GM12892 (cell line): ENCODE results near the gene CCDC102A.
"Not testable (repeated sequence)": the region's sequence is repeated elsewhere in the genome, so short reads cannot be mapped to it uniquely, and the experiment has no call there.

Experiments
- DNase-seq: peaks from one replicate; pipeline ENCODE4 v3.0.0; 2011; ENCODE audit not compliant: insufficient read length
- FAIRE-seq: peaks from 2 replicates; lab custom pipeline; 2011; peaks lifted over from hg19 to GRCh38; lab: Jason Lieb, UNC
- POLR2A ChIP-seq: IDR thresholded peaks from 2 replicates; pipeline ENCODE4 v1.6.1; 2011; ENCODE audit warnings: low read depth, low read length, control low read depth
- POLR2AphosphoS5 ChIP-seq: IDR thresholded peaks from 2 replicates; pipeline ENCODE4 v1.6.1; 2011; ENCODE audit warnings: low read depth, low read length, control low read depth
- TAF1 ChIP-seq: IDR thresholded peaks from 2 replicates; pipeline ENCODE4 v1.6.1; 2011; ENCODE audit warnings: low read depth, mild to moderate bottlenecking, control low read depth, low read length, borderline replicate concordance

CCDC102A gene

DNA sequence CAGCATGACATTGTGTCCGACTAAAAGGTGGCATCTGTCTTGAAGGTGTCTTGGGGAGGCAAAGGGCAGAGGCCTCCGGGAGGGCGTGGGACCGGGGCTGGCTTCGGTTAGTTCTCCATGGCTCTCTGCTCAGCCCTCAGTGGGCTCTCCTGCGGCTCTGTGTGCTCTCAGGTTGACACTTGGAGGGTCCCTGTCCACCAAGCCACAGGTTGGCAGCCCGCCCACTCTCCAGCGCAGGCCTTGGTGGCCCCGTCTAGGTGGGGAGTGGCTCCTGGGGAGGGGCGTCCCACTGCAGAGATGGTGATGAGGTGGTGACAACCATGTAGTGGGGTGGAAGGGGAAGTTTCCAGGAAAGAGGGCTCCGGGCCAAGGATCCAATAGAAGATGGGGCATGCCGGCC is 37.7 kb upstream of the CCDC102A start:
- no peak for FAIRE-seq

DNA sequence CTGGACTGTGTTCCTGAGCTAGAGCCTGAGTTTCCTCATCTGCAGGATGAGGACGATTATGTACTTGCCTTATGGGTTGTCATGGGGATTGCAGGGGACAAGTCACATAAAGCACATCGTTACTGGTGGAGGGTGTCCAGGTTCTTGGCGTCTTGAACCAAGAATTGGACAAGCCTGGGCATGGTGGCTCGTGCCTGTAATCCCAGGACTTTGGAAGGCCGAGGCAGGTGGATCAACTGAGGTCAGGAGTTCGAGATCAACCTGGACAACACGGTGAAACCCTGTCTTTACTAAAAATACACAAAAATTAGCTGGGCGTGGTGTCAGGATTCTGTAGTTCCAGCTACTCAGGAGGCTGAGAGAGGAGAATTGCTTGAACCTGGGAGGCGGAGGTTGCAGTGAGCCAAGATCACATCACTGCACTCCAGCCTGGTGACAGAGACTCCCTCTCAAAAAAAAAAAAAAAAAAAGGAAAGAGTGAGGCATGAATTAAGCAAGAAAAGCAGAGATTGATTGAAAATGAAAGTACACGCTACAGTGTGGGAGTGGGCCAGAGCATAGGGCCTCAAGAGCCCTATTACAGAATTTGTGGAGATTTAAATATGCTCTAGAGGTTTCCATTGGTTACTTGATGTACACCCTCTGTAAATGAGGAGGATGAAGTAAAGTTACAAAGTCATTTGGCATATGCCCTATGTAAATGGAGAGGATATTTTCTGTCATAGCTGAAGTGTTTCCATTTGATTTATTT is 36.8 kb upstream of the CCDC102A start:
- TF ChIP-seq TAF1 = no peak
- no peak for TF ChIP-seq POLR2A
- TF ChIP-seq POLR2AphosphoS5 = no peak
- FAIRE-seq (no peak), DNase-seq (no peak)

More for the DNA sequence above, 37.7 kb upstream of the CCDC102A start:
- DNase-seq = no peak
- TF ChIP-seq POLR2A (no peak), TAF1 (no peak), POLR2AphosphoS5 (peak; percentile 8; the same call in 1 of the 2 replicates)

DNA sequence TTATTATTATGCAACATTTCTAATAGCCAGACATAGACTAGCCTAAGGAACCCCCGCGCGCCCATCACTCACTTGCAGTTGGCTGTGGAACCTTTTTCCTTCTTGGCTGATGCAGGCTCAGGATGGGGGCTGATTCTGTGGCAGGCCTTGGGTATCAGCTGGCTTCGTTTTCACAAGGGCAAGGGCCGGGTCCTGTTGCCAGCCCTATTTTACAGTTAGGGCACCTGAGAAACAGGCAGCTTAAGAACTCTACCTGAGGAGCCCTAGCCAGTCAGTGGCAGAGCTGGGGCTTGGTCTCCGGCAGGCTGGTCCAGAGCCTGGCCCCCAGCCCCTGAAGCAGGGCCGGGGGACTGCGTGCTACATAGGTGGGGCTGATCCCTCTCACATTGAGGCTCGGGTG is 34.7 kb upstream of the CCDC102A start:
- DNase-seq (no peak), FAIRE-seq (no peak)
- TF ChIP-seq POLR2A = no peak
- no peak for TF ChIP-seq TAF1
- no peak for TF ChIP-seq POLR2AphosphoS5

DNA sequence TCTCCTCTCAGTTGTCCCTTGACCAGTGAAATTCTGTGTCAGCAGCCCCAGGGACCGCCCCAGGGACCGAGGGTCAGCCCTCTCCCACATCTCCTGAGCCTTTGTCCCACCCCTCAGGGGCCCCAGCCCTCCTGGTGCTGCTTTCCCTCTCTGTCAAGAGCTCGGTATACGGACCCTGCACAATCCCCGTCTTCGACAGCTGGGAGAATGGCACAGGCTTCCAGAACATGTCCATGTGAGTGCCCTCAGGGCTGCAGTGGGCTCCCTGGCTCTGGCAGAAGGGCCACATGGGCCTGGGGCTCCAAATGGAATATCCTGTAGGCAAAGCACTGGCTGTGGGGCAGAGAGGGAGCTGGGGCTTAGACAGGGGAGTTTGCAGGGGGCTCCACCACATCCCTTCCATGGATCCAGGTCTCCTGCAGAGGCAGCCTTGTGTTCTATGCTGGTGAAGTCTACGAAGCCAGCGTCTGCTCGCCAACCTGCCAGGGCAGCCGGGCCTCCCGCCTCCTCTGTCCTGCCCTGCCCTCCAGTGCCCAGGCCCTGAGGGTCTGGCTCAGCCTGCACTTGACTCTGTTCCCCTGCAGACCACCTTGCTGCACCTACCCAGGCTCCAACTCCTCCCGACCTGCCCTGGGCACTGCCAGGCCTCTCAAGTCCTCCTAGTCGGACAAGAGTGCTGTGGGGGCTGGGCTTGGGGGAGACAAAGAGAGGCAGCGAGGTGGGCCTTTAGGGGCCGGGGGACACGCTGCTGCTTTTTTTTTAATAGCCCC is 34.1 kb upstream of the CCDC102A start:
- FAIRE-seq = no peak
- TF ChIP-seq POLR2A (no peak), POLR2AphosphoS5 (no peak), TAF1 (no peak)
- no peak for DNase-seq

DNA sequence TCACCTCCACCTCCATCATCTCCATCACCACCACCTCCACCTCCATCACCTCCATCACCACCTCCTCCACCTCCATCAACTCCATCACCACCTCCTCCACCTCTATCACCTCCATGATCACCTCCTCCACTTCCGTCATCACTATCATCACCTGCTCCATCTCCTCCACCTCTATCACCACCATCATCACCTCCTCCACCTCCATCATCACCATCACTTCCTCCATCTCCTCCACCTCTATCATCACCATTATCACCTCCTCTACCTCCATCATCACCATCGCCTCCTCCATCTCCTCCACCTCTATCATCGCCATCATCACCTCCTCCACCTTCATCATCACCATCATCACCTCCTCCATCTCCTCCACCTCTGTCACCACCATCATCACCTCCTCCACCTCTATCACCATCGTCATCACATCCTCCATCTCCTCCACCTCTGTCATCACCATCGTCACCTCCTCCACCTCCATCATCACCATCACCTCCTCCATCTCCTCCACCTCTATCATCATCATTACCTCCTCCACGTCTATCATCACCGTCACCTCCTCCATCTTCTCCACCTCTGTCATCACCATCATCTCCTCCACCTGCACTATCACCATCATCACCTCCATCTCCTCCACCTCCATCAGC is 33.1 kb upstream of the CCDC102A start:
- DNase-seq (no peak), FAIRE-seq (no peak)
- TF ChIP-seq POLR2A (no peak), TAF1 (no peak), POLR2AphosphoS5 (no peak)

- peak; percentile 50 for FAIRE-seq
- not testable (repeated sequence) for DNase-seq
Measured at GRCh38 chr16:57568772-57569171, 32.4 kb upstream of the CCDC102A start.

DNA sequence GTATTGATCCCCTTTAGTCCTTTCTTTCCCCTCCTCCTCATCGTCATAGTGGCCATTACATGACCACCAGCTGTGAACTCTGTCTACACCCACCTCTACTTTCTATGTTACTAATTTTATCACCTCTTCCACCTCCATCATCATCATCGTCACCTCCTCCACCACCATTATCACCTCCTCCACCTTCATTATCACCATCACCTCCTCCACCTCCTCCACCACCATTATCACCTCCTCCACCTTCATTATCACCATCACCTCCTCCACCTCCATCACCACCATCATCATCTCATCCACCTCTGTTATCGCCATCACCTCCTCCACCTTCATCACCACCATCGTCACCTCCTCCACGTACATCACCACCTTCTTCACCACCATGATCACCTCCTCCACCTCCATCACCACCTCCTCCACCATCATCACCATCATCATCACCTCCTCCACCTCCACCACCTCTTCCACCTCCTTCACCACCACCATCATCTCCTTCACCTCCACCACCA is 31.9 kb upstream of the CCDC102A start:
- no peak for TF ChIP-seq TAF1
- TF ChIP-seq POLR2A = no peak
- TF ChIP-seq POLR2AphosphoS5 = no peak
- FAIRE-seq = peak; percentile 60
- DNase-seq = no peak

GRCh38 chr16:57567691-57568090 is 31.3 kb upstream of the CCDC102A start:
- TF ChIP-seq POLR2A (no peak), POLR2AphosphoS5 (no peak), TAF1 (no peak)
- FAIRE-seq = no peak
- DNase-seq = no peak

- FAIRE-seq (no peak), DNase-seq (no peak)
- TF ChIP-seq POLR2A (no peak), POLR2AphosphoS5 (no peak), TAF1 (no peak)
Measured at GRCh38 chr16:57566436-57566835, 30.1 kb upstream of the CCDC102A start.

GRCh38 chr16:57565461-57565860 is 29.1 kb upstream of the CCDC102A start:
- TF ChIP-seq TAF1 (no peak), POLR2A (no peak), POLR2AphosphoS5 (no peak)
- DNase-seq = no peak
- FAIRE-seq = no peak

GRCh38 chr16:57564571-57565270 is 28.4 kb upstream of the CCDC102A start:
- TF ChIP-seq POLR2AphosphoS5 = no peak
- DNase-seq (no peak), FAIRE-seq (no peak)
